Activated T-helper 1 cell treated with anti-CD3 and anti-CD28 coated beads, Interleukin-2, amount 50 U/mL, for 16 hours (primary cell): ENCODE data around the gene LATS2.
"Not testable (repeated sequence)": the region's sequence is repeated elsewhere in the genome, so short reads cannot be mapped to it uniquely, and the experiment has no call there.

ENCODE experiments used
- DNase-seq, 2 donors: peaks; one replicate each; pipeline ENCODE4 v3.0.0-alpha.2; 2020; ENCODE audit warnings: low read depth in 1 of 2, low spot score in 1 of 2

Gene LATS2

DNA sequence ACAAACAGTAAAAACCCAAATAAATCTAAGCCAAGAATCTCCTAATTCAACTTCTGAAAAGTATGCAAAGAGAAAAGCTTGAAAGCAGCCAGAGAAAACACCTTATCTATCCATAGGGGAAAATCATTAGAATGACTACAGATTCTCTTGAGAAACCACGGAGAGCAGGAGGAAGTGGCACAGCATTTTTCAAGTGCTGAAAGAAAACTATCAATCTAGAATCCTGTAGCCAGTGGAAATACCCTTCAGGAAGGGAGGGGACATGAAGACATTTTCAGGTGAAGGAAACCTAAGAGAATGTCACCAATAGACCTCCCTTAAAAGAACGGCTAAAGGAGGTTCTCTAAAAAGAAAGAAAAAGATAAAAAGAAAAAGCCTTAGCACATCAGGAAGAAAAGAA lies 92.6 kb downstream of the LATS2 start:
- no peak for DNase-seq

DNA sequence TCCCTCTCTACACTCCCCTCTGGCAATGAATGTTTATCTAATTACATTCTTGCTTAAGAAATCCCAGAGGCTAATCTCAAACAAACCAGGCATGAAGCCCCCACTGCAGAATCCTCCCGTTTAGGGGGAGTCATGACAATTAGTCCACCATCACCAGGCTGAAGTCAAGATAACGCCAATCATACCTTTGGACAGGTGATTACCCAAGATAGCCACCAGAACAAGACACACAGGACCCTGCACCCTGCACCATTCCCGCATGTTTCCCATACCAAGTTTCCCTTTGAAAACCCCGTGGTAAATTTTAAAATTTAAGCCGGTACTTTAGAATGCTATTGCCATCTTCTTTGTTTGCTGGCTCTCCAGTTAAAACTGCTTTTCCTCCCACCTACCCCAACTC lies 94.0 kb downstream of the LATS2 start:
- no peak for DNase-seq

DNA sequence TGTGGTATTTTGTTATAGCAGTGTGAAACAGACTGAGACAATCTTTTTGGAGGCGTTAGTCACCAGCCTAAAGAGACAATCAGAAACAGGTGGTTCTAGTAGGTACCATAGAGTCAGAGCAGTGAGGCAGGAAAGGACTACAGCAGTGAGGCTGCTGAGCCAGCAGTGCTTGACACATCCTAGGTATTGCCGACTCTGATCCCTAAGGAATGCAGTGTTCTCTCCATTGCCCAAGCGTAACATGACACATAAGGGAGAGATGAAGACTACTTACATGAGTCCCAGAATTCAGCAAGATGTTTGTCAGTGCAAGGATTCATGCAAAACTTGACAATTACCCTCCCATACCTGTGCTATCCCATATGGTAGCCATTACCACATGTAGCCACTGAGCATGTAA lies 96.5 kb downstream of the LATS2 start:
- DNase-seq, result no peak

DNA sequence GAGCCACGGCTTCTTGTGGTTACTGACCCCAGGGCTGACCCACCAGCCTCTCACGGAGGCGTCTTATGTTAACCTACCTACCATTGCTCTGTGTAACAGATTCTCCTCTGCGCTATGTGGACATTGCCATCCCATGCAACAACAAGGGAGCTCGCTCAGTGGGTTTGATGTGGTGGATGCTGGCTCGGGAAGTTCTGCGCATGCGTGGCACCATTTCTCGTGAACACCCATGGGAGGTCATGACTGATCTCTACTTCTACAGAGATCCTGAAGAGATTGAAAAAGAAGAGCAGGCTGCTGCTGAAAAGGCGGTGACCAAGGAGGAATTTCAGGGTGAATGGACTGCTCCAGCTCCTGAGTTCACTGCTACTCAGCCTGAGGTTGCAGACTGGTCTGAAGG lies 99.7 kb downstream of the LATS2 start:
- not testable (repeated sequence) for DNase-seq

DNA sequence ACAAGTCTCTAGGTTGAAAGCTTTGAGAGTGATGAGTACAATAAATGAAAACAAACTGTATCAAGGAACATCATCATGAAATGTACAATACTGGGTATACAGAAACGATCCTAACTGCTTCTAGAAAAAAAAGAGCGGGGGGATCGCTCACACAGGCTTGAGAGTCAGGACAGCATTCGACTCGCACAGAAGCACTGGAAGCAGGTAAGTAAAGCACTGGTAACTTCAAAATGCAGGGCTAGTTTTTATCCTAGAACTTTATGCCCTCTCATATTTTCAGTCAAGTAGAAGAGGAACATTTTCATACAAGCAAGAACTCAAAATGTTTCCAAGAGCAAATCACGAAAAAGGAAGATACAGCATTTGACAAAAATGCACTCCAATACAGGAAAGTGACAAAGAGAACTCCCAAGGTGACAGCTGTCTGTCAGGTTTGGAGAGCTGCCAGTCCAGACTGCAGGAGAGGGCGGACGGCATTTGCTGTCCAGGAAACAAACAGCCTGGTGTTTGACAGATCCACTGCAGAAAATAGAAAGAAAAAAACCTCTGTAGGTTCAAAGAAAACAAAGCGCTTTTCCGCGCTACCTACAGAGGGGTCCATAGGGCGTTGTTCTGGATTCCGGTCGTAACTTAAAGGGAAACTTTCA lies 100.6 kb downstream of the LATS2 start:
- DNase-seq, result no peak

DNA sequence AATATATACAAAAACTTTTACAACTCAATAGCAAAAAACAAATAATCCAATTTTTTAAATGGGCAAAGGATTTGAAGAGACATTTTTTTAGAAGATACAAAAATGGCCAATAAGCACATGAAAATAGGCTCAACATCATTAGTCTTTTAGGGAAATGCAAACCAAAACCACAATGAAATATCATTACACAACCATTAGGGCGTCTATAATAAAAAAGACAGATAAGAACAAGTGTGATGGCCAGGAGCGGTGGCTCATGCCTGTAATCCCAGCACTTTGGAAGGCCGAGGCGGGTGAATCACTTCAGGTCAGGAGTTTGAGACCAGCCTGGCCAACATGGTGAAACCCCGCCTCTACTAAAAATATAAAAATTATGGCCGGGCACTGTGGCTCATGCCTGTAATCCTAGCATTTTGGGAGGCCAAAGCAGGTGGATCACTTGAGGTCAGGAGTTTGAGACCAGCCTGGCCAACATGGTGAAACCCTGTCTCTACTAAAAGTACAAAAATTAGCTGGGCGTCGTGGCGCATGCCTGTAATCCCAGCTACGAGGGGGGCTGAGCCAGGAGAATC lies 104.3 kb downstream of the LATS2 start:
- DNase-seq, result not testable (repeated sequence)

DNA sequence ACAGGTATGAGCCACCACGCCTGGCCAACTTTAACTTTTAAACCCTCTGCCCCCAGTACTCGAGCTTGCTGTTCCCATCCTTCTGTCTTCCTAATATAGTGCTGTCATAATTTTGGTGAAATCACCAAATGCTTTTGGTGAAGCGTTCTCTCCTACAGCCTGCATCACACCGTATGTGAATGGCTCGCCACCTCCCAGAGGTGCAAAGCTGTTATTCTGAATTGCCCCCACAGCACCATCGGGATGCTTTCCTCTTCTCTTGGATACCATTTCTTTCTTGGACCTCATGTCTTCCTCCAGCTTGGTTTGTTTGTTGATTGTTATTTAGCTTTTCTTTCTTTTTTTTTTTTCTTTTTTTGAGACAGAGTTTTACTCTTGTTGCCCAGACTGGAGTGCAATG lies 105.9 kb downstream of the LATS2 start:
- DNase-seq, result no peak

DNA sequence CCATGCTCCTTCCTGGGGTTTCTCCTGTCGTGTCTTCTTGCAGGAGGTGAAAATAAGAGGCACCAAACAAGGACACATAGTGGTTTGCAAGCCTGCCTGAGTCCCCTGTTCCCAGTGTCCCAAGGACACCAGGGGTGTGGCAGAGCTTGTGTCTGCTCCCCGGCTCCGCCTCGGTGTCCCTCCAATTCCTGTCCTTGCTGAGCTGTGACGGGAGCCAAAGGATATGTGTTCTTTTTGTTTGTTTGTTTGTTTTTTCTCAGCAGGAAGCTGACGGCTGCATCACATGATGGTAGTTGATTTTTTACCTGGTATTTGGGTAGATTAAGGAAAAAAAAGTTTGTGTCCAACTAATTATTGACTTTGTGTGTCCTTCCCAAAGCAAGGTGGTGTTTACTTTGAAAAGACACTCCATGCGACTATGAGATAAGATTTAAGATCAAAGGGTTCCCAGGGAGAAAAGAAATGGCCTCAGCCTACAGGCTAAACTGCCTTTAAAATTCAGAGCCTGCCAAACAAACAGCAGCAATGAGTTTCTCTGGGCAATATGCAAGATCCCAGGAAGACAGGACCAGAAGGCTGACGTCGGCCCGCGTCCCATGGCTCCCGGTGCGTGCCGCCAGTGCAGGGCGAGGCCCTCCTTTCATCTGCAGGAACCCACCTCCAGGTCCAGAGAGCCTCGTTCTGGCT lies 108.0 kb downstream of the LATS2 start:
- DNase-seq, result no peak

DNA sequence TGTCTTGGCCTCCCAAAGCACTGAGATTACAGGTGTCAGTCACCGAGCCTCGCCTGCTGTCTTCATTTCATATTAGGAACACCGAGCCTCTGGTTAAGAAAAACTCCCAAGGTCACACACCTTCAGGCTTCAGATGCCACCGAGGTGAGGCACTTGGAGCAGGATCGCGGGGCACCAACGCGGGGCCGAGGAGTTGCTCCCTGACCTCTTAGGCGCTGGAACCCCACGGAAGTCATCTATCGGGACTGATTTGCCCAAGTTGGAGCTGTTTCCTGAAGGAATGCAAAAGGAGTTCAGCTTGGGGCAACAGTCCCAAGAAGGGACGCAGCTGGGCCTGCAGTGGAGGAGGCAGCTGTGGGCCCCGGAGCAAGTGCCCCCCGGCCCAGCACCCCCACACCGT lies 108.5 kb downstream of the LATS2 start:
- no peak for DNase-seq

DNA sequence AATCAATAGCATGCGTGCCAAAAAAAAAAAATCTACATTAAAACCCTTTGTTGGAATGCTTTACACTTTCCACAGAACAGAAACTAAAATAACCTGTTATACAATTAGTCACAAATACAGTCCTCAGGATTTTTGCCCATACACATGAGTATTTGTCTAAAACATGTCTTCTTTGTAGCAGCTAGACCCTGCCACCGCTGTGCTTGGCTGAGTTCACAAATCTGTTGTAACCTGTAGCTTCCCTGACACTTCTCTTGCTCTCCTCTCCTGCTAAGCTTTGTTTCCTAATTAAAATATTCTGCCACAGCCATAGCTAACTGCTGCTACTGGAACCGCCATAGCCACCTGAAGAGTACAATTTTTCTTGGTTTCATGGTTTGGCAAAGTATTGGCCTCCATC lies 113.4 kb downstream of the LATS2 start:
- not testable (repeated sequence) for DNase-seq

DNA sequence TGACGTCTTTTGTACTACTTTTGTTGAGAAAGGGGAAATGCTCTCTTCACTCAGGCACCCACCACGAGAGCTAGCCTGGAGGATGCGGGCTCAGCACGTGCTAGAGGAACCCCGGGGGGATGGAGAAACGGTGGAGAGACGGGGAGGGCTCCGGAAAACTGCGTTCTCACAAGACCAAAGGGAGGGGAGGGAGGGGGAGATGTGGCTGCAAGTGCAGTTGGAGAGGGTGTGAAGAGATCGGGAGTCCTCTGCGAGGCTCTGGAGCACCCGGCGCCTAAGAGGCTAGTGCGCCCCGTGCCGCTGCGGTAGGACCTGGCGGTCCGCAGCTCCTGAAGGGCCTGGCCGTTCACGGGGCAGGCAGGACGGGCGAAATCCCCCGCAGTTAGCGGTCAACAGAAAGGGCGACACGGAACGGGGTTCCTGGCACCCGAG lies 115.4 kb downstream of the LATS2 start:
- no peak for DNase-seq

DNA sequence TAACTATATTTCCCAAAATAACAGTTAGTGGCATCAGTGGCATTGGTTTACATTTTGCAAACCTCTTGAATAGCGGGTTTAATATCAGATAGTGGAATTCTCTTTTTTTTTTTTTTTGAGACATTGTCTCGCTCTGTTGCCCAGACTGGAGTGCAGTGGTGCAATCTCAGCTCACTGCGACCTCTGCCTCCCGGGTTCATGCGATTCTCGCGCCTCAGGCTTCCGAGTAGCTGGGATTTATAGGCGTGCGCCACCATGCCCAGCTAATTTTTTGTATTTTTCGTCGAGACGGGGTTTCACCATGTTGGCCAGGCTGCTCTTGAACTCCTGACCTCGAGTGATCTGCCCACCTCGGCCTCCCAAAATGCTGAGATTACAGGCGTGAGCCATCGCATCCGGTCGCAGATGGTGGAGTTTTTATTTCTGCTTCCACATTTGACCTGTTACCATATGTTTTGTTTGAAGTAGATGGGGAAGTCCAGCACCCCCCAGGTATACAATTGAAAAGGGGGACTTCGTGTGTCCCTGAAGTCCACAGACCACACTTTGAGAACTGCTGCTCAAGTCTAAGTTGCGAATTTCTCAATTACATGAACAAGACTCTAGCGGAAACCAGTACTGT lies 118.3 kb downstream of the LATS2 start:
- DNase-seq, result no peak

DNA sequence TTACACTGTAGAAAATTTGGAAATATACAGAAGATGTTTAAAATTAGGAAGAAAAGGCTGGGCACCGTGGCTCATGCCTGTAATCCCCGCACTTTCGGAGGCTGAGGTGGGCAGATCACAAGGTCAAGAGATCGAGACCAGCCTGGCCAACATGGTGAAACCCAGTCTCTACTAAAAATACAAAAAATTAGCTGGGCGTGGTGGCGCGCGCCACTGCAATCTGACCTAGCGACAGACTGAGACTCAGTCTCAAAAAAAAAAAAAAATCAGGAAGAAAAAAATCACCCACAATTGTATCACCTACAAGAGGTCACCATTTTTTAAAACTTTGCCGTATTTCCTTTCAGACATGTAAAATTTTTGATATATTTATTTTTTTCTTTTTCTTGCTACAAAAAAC lies 120.9 kb downstream of the LATS2 start:
- DNase-seq, result not testable (repeated sequence)

DNA sequence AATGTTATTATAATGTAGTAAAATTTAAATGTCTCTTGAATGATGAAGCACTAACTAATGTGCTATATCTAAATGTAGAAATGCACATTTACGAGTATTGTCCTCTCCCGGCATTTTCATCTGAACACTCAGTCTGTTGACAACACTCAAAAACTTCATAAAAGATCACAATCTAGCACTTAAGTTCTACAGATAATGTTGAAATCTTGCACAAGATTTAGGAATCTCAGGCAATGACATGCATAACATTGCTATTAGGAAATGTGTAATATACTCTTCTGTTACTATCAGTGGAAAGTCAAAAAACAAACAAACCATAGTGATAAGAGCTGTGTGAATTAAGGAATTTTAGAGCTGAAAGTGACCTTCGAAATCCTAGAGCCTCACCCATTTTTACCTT lies 121.3 kb downstream of the LATS2 start:
- DNase-seq, result no peak

DNA sequence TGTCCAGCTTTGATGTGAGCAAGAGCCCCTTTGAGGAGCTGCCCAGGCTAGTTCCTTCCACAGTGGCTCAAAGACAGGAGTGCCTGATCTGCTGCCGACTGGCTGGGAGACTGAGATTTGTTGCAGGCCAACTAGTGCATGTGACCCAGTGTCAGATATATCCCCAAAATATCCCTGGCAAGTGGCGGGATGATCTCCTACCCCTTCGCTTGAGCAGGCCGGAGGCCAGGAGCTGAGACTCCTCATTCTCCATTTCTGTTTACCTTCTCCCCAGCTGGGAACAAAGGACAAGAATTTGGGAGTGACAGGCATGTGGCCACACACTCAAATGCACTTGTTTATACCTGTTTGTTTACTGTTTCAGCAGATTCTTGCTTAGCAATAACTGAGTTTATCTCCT lies 121.7 kb downstream of the LATS2 start:
- DNase-seq, result no peak

DNA sequence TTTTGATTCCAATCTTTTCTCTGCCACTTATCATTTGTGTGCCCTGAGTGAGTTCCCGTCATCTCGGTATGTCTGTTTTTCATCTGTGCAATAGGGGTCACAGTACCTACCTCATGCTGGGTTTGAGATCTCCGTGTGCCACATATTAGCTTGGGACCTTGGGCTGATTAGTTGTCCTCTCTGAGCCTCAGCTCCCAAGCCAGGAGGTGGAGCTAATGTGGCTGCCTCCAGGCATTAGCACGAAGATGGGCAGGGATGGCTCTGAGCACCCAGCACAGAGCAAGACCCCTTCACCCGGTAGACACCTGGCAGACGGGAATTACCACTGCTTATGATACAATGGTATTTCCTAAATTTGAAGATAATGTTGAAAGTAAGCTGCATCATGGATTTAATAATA lies 123.1 kb downstream of the LATS2 start:
- DNase-seq, result no peak

DNA sequence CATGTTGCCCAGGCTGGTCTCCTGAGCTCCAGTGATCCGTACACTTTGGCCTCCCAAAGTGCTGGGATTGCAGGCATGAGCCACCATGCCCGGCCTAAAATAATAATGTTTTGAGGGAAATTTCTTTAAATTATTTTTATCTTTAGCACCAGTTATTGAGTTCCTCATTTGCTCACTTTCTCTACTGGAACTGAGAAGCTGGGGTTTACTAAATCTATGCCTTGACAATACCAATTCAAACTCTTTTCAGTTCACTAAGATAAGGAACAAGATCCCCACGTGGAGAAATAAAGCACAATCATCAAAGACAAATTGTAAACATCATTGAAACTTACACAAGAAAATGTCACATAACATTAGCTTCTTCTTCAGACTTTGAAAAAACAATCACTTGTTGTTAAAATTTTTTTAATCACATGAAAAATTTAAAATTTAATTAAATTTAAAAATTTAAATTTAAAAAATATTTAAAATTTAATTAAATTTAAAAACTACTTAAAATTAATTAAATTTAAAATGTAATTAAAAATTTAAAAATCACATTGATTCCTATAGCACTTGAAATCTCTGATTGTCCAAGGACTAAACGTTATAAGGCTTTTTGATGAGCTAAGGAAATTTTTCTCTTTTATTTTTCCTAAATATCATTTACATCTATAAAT lies 133.7 kb downstream of the LATS2 start:
- no peak for DNase-seq

DNA sequence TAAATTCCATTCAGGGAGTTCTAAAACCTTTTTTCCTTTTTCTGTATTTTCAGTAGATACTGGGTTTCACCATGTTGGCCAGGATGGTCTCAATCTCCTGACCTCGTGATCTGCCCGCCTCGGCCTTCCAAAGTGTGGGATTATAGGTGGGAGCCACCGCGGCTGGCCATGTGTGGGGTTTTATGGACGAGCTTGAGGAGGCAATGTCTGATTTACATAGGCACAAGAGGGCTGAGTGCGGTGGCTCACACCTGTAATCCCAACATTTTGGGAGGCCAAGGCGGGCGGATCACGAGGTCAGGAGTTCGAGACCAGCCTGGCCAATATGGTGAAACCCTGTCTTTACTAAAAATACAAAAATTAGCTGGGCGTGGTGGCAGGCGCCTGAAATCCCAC lies 136.0 kb downstream of the LATS2 start:
- DNase-seq, result not testable (repeated sequence)

DNA sequence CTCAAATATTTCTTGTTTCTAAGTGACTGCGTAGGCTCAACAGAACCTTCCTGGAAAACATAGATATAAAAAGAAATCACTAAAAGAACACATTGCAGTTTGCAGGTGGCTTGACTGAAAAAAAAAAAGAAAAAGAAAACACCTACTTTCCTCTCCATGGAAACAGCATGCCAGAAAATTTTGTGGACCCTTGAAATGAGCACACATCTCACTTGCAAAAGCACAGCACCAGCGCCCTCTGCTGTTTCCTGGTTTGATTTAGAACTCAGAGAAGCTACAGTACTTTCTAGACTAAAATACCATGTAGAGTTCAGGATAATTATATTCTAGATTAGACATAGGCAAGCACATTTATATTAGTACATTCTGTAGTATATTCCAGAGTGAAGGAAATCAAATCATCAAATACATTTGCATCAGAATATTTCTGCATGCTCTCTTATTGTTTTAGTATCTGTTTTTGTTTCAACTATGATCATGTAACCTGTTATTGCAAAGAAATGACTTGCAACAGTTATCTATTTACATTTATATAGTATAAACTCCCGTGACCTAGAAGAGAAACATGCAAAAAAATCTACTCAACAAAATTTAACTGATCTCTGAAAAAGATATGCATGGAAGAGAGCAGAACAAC lies 136.5 kb downstream of the LATS2 start:
- peak; percentile 37 to 45 for DNase-seq

DNA sequence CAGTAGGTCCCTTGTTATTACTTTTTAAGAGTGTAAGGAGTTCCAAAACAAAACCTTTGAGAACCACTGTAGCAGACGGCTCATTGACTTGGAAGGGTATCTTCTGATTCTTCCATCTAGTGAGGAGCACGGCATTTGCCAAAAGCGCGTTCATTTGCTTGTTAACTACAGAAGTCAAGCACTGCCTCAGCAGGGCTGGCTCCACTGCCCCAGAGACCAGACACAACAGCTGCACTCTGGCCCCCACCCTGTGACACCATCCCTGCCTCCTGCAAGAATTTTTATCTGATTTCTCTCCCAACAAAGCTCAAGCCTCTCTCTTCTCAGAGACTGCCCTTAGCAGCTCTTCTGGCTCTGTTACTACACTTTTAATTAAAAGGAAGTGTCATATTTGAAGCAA lies 138.1 kb downstream of the LATS2 start:
- no peak for DNase-seq
